ENCODE results near the gene MDK. TPM values are rescaled to one million over a fixed set of nuclear protein-coding genes. Genes with fewer than 3 reads are reported as not detected.
A peak's percentile ranks its signal among the peaks of the same experiment; 100 is the strongest.

Gene MDK
- total RNA-seq, 1 donor from 2014 or later: 949 TPM

- Mint-ChIP-seq H3K9me3 (no peaks in the 10 kb centered on the region), H3K4me1 (ENCODE audit: unreplicated experiment) (peaks cover 22% of the 10 kb centered on the region), H3K27ac (no peak overlapping the region), H3K27me3 (peaks cover 65% of the 10 kb centered on the region), H3K4me3 (peak overlapping the region; percentile 79), H3K36me3 (peaks cover 3% of the 10 kb centered on the region)
- DNase-seq (ENCODE audit: extremely low spot score, unreplicated experiment): no peak
- no peak for TF ChIP-seq CTCF (conservative IDR thresholded peaks at IDR 0.05)
Measured at GRCh38 chr11:46390331-46391171, 9.1 kb downstream of the MDK start.

- H3K4me3 Mint-ChIP-seq: no peak overlapping the region
- H3K27ac Mint-ChIP-seq: no peak overlapping the region
- DNase-seq (ENCODE audit: extremely low spot score, unreplicated experiment): no peak
- H3K36me3 Mint-ChIP-seq: peaks cover 3% of the 10 kb centered on the region
- H3K27me3 Mint-ChIP-seq: peaks cover 60% of the 10 kb centered on the region
- H3K4me1 Mint-ChIP-seq (ENCODE audit: unreplicated experiment): peaks cover 22% of the 10 kb centered on the region
- no peak for TF ChIP-seq CTCF (conservative IDR thresholded peaks at IDR 0.05)
- no peaks in the 10 kb centered on the region for H3K9me3 Mint-ChIP-seq
Measured at GRCh38 chr11:46391186-46391577, 9.7 kb downstream of the MDK start.

- Mint-ChIP-seq H3K4me1 (ENCODE audit: unreplicated experiment) (peaks cover 18% of the 10 kb centered on the region), H3K27me3 (peaks cover 54% of the 10 kb centered on the region), H3K27ac (peak within 1 kb of the TSS; percentile 61), H3K36me3 (no peaks in the 10 kb centered on the region), H3K9me3 (no peaks in the 10 kb centered on the region), H3K4me3 (peak within 1 kb of the TSS; percentile 87)
- peak; percentile 69 for TF ChIP-seq CTCF (conservative IDR thresholded peaks at IDR 0.05)
- no peak for DNase-seq (ENCODE audit: extremely low spot score, unreplicated experiment)
Measured at GRCh38 chr11:46391578-46392420, 10.3 kb downstream of the MDK start, which contains the start of gene CHRM4. Gene CHRM4 (minus strand): TSS chr11:46391776. CDS start chr11:46386557, 5,219 bp downstream.

- peak overlapping the region; percentile 61 for H3K27ac Mint-ChIP-seq
- H3K36me3 Mint-ChIP-seq: no peaks in the 10 kb centered on the region
- TF ChIP-seq CTCF (conservative IDR thresholded peaks at IDR 0.05): no peak
- DNase-seq (ENCODE audit: extremely low spot score, unreplicated experiment): peak; percentile 90
- H3K4me1 Mint-ChIP-seq (ENCODE audit: unreplicated experiment): peaks cover 17% of the 10 kb centered on the region
- H3K9me3 Mint-ChIP-seq: no peaks in the 10 kb centered on the region
- peak overlapping the region; percentile 87 for H3K4me3 Mint-ChIP-seq
- H3K27me3 Mint-ChIP-seq: peaks cover 48% of the 10 kb centered on the region
Measured at GRCh38 chr11:46392421-46393230, 11.2 kb downstream of the MDK start.

GRCh38 chr11:46393231-46393616, 11.8 kb downstream of the MDK start:
- TF ChIP-seq CTCF (conservative IDR thresholded peaks at IDR 0.05): no peak
- H3K36me3 Mint-ChIP-seq: no peaks in the 10 kb centered on the region
- peak overlapping the region; percentile 61 for H3K27ac Mint-ChIP-seq
- peaks cover 43% of the 10 kb centered on the region for H3K27me3 Mint-ChIP-seq
- peak overlapping the region; percentile 87 for H3K4me3 Mint-ChIP-seq
- no peak for DNase-seq (ENCODE audit: extremely low spot score, unreplicated experiment)
- H3K4me1 Mint-ChIP-seq (ENCODE audit: unreplicated experiment): peaks cover 14% of the 10 kb centered on the region
- H3K9me3 Mint-ChIP-seq: no peaks in the 10 kb centered on the region

All from type B pancreatic cell (in vitro differentiated cells).